ENCODE results near the gene KCNK7. TPM values are rescaled to one million over a fixed set of nuclear protein-coding genes. Genes with fewer than 3 reads are reported as not detected.
A peak's percentile ranks its signal among the peaks of the same experiment; 100 is the strongest.
"Not testable (repeated sequence)": the region's sequence is repeated elsewhere in the genome, so short reads cannot be mapped to it uniquely, and the experiment has no call there.

Gene KCNK7
- total RNA-seq, 1 donor: not detected

GRCh38 chr11:65569164-65569972 is 26.2 kb downstream of the KCNK7 start:
- peaks cover 49% of the 10 kb centered on the region for H3K4me1 ChIP-seq (ENCODE audit: insufficient read depth, low read length)
- peaks cover 11% of the 10 kb centered on the region for H3K36me3 ChIP-seq (ENCODE audit: insufficient read depth, low read length)
- peak overlapping the region; percentile 97 for H2AFZ ChIP-seq (ENCODE audit: low read length)
- no peaks in the 10 kb centered on the region for H3K9me3 ChIP-seq (ENCODE audit: low read depth, low read length)
- H3K27me3 ChIP-seq (ENCODE audit: insufficient read depth, low read length): no peaks in the 10 kb centered on the region
- peak overlapping the region; percentile 100 for H3K4me2 ChIP-seq (ENCODE audit: insufficient read depth, low read length)
- H3K79me2 ChIP-seq (ENCODE audit: insufficient read depth, low read length): peaks cover 56% of the 10 kb centered on the region
- H3K27ac ChIP-seq (ENCODE audit: low read depth, low read length): peak overlapping the region; percentile 95
- TF ChIP-seq, protein P1, sequence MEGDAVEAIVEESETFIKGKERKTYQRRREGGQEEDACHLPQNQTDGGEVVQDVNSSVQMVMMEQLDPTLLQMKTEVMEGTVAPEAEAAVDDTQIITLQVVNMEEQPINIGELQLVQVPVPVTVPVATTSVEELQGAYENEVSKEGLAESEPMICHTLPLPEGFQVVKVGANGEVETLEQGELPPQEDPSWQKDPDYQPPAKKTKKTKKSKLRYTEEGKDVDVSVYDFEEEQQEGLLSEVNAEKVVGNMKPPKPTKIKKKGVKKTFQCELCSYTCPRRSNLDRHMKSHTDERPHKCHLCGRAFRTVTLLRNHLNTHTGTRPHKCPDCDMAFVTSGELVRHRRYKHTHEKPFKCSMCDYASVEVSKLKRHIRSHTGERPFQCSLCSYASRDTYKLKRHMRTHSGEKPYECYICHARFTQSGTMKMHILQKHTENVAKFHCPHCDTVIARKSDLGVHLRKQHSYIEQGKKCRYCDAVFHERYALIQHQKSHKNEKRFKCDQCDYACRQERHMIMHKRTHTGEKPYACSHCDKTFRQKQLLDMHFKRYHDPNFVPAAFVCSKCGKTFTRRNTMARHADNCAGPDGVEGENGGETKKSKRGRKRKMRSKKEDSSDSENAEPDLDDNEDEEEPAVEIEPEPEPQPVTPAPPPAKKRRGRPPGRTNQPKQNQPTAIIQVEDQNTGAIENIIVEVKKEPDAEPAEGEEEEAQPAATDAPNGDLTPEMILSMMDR (IDR thresholded peaks at IDR 0.05; ENCODE audit: extremely low read depth, low read depth, low read length): no peak
- peak overlapping the region; percentile 98 for H3K4me3 ChIP-seq (ENCODE audit: insufficient read depth, low read length)
- peaks cover 17% of the 10 kb centered on the region for H4K20me1 ChIP-seq (ENCODE audit: insufficient read depth, low read length)
- DNase-seq (ENCODE audit: insufficient read length, low spot score, missing footprints): no peak

DNA sequence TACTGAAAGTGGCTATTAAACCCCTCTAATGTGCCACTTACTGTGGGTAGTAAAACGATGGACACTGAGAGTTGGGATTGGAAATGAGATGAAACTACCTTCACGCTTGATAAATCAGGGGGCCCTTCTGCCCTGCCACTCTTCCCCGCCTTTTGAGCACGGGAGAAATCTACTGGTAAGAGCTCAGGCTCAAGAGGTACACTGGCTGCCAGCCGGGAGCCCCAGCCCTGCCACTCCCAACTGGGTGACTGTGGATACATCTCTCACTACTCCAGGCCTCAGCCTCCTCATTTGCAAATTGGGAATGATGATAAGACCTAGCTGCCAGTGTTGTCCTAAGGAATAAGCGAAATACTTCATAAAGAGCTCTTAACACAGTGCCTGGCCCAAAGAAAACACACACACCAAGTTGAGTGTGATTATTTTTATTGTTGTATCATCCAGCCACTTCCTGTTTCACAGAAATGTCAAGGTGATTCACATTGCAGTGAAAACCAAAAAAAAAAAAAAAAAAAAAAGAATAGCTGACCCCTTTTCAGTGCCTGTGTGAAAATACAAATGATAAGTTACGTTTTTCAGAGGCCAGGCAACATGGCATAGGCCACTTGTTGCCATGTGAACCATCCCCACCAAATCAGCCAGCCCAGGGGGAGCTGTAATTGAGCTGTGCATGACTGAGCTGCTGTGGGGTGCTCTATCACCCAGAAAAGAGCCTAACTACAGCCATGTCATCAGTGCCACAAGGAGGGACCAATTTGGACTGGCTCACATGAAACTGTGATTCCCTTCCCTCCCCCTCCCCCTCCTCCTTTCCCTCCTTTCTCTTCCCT is 29.8 kb downstream of the KCNK7 start:
- no peak overlapping the region for H2AFZ ChIP-seq (ENCODE audit: low read length)
- H3K4me3 ChIP-seq (ENCODE audit: insufficient read depth, low read length): no peak overlapping the region
- peak overlapping the region; percentile 71 for H3K27ac ChIP-seq (ENCODE audit: low read depth, low read length)
- DNase-seq (ENCODE audit: insufficient read length, low spot score, missing footprints): no peak
- no peaks in the 10 kb centered on the region for H3K9me3 ChIP-seq (ENCODE audit: low read depth, low read length)
- peaks cover 33% of the 10 kb centered on the region for H3K79me2 ChIP-seq (ENCODE audit: insufficient read depth, low read length)
- peak overlapping the region; percentile 15 for H3K4me2 ChIP-seq (ENCODE audit: insufficient read depth, low read length)
- H3K4me1 ChIP-seq (ENCODE audit: insufficient read depth, low read length): peaks cover 39% of the 10 kb centered on the region
- no peaks in the 10 kb centered on the region for H4K20me1 ChIP-seq (ENCODE audit: insufficient read depth, low read length)
- H3K36me3 ChIP-seq (ENCODE audit: insufficient read depth, low read length): peaks cover 4% of the 10 kb centered on the region
- H3K27me3 ChIP-seq (ENCODE audit: insufficient read depth, low read length): no peaks in the 10 kb centered on the region
- TF ChIP-seq, protein P1 (IDR thresholded peaks at IDR 0.05; ENCODE audit: extremely low read depth, low read depth, low read length): no peak

- not testable (repeated sequence) for H4K20me1 ChIP-seq (ENCODE audit: insufficient read depth, low read length); H2AFZ ChIP-seq (ENCODE audit: low read length); H3K9me3 ChIP-seq (ENCODE audit: low read depth, low read length); H3K4me3 ChIP-seq (ENCODE audit: insufficient read depth, low read length); H3K4me2 ChIP-seq (ENCODE audit: insufficient read depth, low read length); DNase-seq (ENCODE audit: insufficient read length, low spot score, missing footprints); H3K36me3 ChIP-seq (ENCODE audit: insufficient read depth, low read length); H3K27me3 ChIP-seq (ENCODE audit: insufficient read depth, low read length)
- Histone ChIP-seq H3K27ac (ENCODE audit: low read depth, low read length) (peak overlapping the region; percentile 71), H3K4me1 (ENCODE audit: insufficient read depth, low read length) (peaks cover 45% of the 10 kb centered on the region), H3K79me2 (ENCODE audit: insufficient read depth, low read length) (peaks cover 26% of the 10 kb centered on the region)
Measured at GRCh38 chr11:65564879-65565559, 30.6 kb downstream of the KCNK7 start.

DNA sequence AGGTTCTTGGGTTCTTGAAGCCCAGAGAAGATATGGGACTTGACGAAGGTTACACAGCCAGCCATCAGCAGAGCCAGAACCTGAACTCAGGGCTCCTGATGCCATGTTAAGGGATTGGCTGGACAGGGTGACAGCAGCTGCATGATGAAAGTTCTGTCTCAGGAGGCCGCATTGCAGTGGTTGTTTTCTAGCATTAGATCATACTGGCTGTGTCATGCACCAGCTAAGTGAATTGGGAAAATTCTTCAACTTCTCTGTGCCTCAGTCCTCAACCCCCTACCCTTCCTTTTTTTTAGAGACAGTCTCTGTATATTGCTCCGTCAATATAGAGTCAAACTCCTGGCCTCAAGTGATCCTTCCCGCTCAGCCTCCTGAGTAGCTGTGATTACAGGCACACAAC is 32.0 kb downstream of the KCNK7 start:
- H3K27me3 ChIP-seq (ENCODE audit: insufficient read depth, low read length): no peaks in the 10 kb centered on the region
- peaks cover 47% of the 10 kb centered on the region for H3K4me1 ChIP-seq (ENCODE audit: insufficient read depth, low read length)
- H3K79me2 ChIP-seq (ENCODE audit: insufficient read depth, low read length): peaks cover 17% of the 10 kb centered on the region
- H3K4me3 ChIP-seq (ENCODE audit: insufficient read depth, low read length): no peak overlapping the region
- peaks cover 4% of the 10 kb centered on the region for H3K36me3 ChIP-seq (ENCODE audit: insufficient read depth, low read length)
- H4K20me1 ChIP-seq (ENCODE audit: insufficient read depth, low read length): no peaks in the 10 kb centered on the region
- no peak for DNase-seq (ENCODE audit: insufficient read length, low spot score, missing footprints)
- TF ChIP-seq, protein P1 (IDR thresholded peaks at IDR 0.05; ENCODE audit: extremely low read depth, low read depth, low read length): no peak
- H3K9me3 ChIP-seq (ENCODE audit: low read depth, low read length): no peaks in the 10 kb centered on the region
- H3K4me2 ChIP-seq (ENCODE audit: insufficient read depth, low read length): no peak overlapping the region
- H2AFZ ChIP-seq (ENCODE audit: low read length): no peak overlapping the region
- H3K27ac ChIP-seq (ENCODE audit: low read depth, low read length): no peak overlapping the region
